ENCODE data around the gene CRADD. TPM values are rescaled to one million over a fixed set of nuclear protein-coding genes. Genes with fewer than 3 reads are reported as not detected.

CRADD gene
- total RNA-seq, 1 experiment from 2014 or later, result 7.6 TPM

- H3K9ac ChIP-seq (ENCODE audit: extremely low read depth, insufficient read length, low read length), result no peak overlapping the region
- peak overlapping the region; percentile 63 for H3K18ac ChIP-seq (ENCODE audit: insufficient read length, low read depth, low read length)
- no peak overlapping the region for H2BK15ac ChIP-seq (ENCODE audit: low read depth, low read length)
- no peaks in the 10 kb centered on the region for H3K23me2 ChIP-seq (ENCODE audit: insufficient read length, low read depth, low read length, poor library complexity, severe bottlenecking)
- H2BK5ac ChIP-seq (ENCODE audit: insufficient read length, low read length), result no peak overlapping the region
- H2BK12ac ChIP-seq (ENCODE audit: insufficient read length, low read depth, low read length), result no peak overlapping the region
- H3K9me3 Mint-ChIP-seq, result no peaks in the 10 kb centered on the region
- no peak overlapping the region for H3K4me2 ChIP-seq (ENCODE audit: insufficient read depth, insufficient read length, low read length)
- H4K5ac ChIP-seq (ENCODE audit: insufficient read length, low read depth, low read length), result peak overlapping the region; percentile 28
- no peaks in the 10 kb centered on the region for H3K79me1 ChIP-seq (ENCODE audit: insufficient read depth, low read depth, low read length, poor library complexity, severe bottlenecking)
- peak overlapping the region in 2 of 3 experiments; percentile 39 to 59; a peak in 2 of 7 replicates for H3K27ac Mint-ChIP-seq
- no peaks in the 10 kb centered on the region for H4K20me1 ChIP-seq (ENCODE audit: control insufficient read depth, insufficient read depth, insufficient read length)
- no peak overlapping the region for H3T11ph ChIP-seq (ENCODE audit: low read length)
- no peaks in the 10 kb centered on the region for H3K27me3 ChIP-seq (ENCODE audit: insufficient read depth, low read length)
- H3K4ac ChIP-seq (ENCODE audit: low read depth, low read length), result no peak overlapping the region
- no peak overlapping the region for H3K14ac ChIP-seq (ENCODE audit: insufficient read depth, low read length)
- no peak overlapping the region for H2BK120ac ChIP-seq (ENCODE audit: low read depth, low read length, poor library complexity, severe bottlenecking)
- H3K4me1 ChIP-seq (ENCODE audit: insufficient read depth, low read length), result no peaks in the 10 kb centered on the region
- H2AK5ac ChIP-seq (ENCODE audit: insufficient read length, low read length), result no peak overlapping the region
- H3K4me3 Mint-ChIP-seq, result no peak overlapping the region
- no CpG with 5 or more reads among the region's 14 CpGs for WGBS (ENCODE audit: extremely low coverage, insufficient read length, low lambda C conversion rate)
- H2AFZ ChIP-seq (ENCODE audit: low read length), result no peak overlapping the region
- peaks cover 23 to 29% of the 10 kb centered on the region in 2 experiments for H3K4me1 Mint-ChIP-seq
- H3K79me2 ChIP-seq (ENCODE audit: insufficient read depth, low read length), result no peaks in the 10 kb centered on the region
- H4K8ac ChIP-seq (replicated peaks; ENCODE audit: insufficient read length, low read depth, low read length), result no peak overlapping the region
- H2BK20ac ChIP-seq (ENCODE audit: low read depth, low read length, poor library complexity, severe bottlenecking), result no peak overlapping the region
- H3K9me3 ChIP-seq (ENCODE audit: control insufficient read depth, low read depth, low read length), result no peaks in the 10 kb centered on the region
- H3K23ac ChIP-seq (ENCODE audit: insufficient read length, low read depth, low read length), result no peak overlapping the region
- no peak overlapping the region for H3K56ac ChIP-seq (ENCODE audit: insufficient read length, low read depth, low read length)
- H3K27ac ChIP-seq (ENCODE audit: insufficient read length, low read depth, low read length), result no peak overlapping the region
- no peaks in the 10 kb centered on the region for H3K27me3 Mint-ChIP-seq (ENCODE audit: low read depth)
- no peak for TF ChIP-seq CTCF (conservative IDR thresholded peaks at IDR 0.05)
- no peak overlapping the region for H4K91ac ChIP-seq (ENCODE audit: insufficient read length, low read depth, low read length)
- H3K36me3 Mint-ChIP-seq (ENCODE audit: insufficient read depth in 1 of 3, low read depth in 3 of 3), result no peaks in the 10 kb centered on the region
- DNase-seq, result no peak
Measured at GRCh38 chr12:93892423-93893268, 215.5 kb downstream of the CRADD start.

Measured in H9 (cell line).